OCI-LY7 (cell line): Measurements from ENCODE around the gene UFSP1. TPM values are rescaled to one million over a fixed set of nuclear protein-coding genes. Genes with fewer than 3 reads are reported as not detected.

ENCODE experiments used
- BruUV-seq: library from RNA; stranded (reverse); fragments of 400-500 nt; replicated peaks from 2 replicates; lab custom pipeline; 2021; lab: Mats Ljungman, UMichigan
- CTCF ChIA-PET: fragments of 300-600 bp; sonication (Branson Sonifier 250); formaldehyde crosslinking; loops from one replicate; lab custom pipeline; 2022; ENCODE audit warnings: antibody characterized with exemption; ENCODE audit not compliant: unreplicated experiment; lab: Charles Lee
- POLR2A ChIA-PET: fragments of 300-600 bp; sonication (Branson Sonifier 250); formaldehyde crosslinking; loops from one replicate; lab custom pipeline; 2022; ENCODE audit warnings: antibody characterized with exemption; lab: Charles Lee
- DNase-seq: peaks from one replicate; pipeline ENCODE4 v3.0.0-alpha.2; 2015; ENCODE audit warnings: low spot score
- H2AFZ ChIP-seq: fragments of 200-600 bp; sonication (generic), shearing (Covaris generic); 2 replicates; pipeline ENCODE4 v1.6.1; 2014; ENCODE audit warnings: mild to moderate bottlenecking, antibody characterized with exemption, low read length, moderate library complexity
- H3K27ac ChIP-seq: fragments of 200-600 bp; sonication (generic); 2 replicates; pipeline ENCODE4 v1.5.1; 2014; ENCODE audit warnings: mixed run types, low read depth, mild to moderate bottlenecking, moderate library complexity, low read length, inconsistent platforms; ENCODE audit not compliant: poor library complexity, severe bottlenecking
- H3K36me3 ChIP-seq: fragments of 200-600 bp; sonication (generic); 2 replicates; pipeline ENCODE4 v1.6.1; 2014; ENCODE audit warnings: mild to moderate bottlenecking, antibody characterized with exemption, low read length, moderate library complexity, mixed read lengths; ENCODE audit not compliant: insufficient read depth
- H3K4me1 ChIP-seq: fragments of 200-600 bp; sonication (generic); 2 replicates; pipeline ENCODE4 v1.5.1; 2014; ENCODE audit warnings: mild to moderate bottlenecking, low read length; ENCODE audit not compliant: insufficient read depth, poor library complexity, severe bottlenecking
- H3K4me2 ChIP-seq: fragments of 200-600 bp; sonication (generic); 2 replicates; pipeline ENCODE4 v1.6.1; 2014; ENCODE audit warnings: mild to moderate bottlenecking, low read length
- H3K4me3 ChIP-seq: fragments of 200-600 bp; sonication (generic); 2 replicates; pipeline ENCODE4 v1.5.1; 2014; ENCODE audit warnings: mild to moderate bottlenecking, low read depth, low read length; ENCODE audit not compliant: poor library complexity, severe bottlenecking
- H3K79me2 ChIP-seq: fragments of 200-600 bp; sonication (generic); 2 replicates; pipeline ENCODE4 v1.6.1; 2016; ENCODE audit warnings: low read depth, mild to moderate bottlenecking, low read length, moderate library complexity, mixed read lengths; ENCODE audit not compliant: insufficient read depth
- H3K9me2 ChIP-seq: fragments of 200-600 bp; sonication (generic); 2 replicates; pipeline ENCODE4 v1.6.1; 2016; ENCODE audit warnings: mild to moderate bottlenecking, low read length, mixed read lengths; ENCODE audit not compliant: insufficient read depth
- H3K9me3 ChIP-seq: fragments of 200-600 bp; sonication (generic); 2 replicates; pipeline ENCODE4 v1.6.1; 2014; ENCODE audit warnings: mild to moderate bottlenecking, mixed run types, low read length, mixed read lengths
- H4K20me1 ChIP-seq: fragments of 200-600 bp; sonication (generic); 2 replicates; pipeline ENCODE4 v1.6.1; 2014; ENCODE audit warnings: mild to moderate bottlenecking, antibody characterized with exemption, low read length, moderate library complexity, mixed read lengths; ENCODE audit not compliant: insufficient read depth
- EZH2phosphoT487 ChIP-seq: fragments of 200-600 bp; sonication (generic); IDR thresholded peaks from 2 replicates; pipeline ENCODE4 v1.6.1; 2018; ENCODE audit warnings: low read depth, borderline replicate concordance, mild to moderate bottlenecking, mixed run types, antibody characterized with exemption, low read length, moderate library complexity, mixed read lengths
- intact Hi-C: fragments of 100-400 bp; cut with micrococcal nuclease; formaldehyde crosslinking; loops from one replicate; pipeline ENCODE4 v1.10.0; 2022; ENCODE audit not compliant: unreplicated experiment
- total RNA-seq, 2 experiments: library from RNA; depleted of rRNA in 1 of 2; stranded (reverse); fragments of >200 nt in 1 of 2; shearing (Covaris generic) in 1 of 2; gene quantifications; 2 replicates each; pipeline ENCODE4 v1.2.3, GENCODE V29; 2014 to 2022
- TF ChIP-seq, protein P1 (sequence below): fragments of 200-600 bp; sonication (generic); conservative IDR thresholded peaks from 2 replicates; pipeline ENCODE4 v1.5.1; 2014; ENCODE audit warnings: mild to moderate bottlenecking, antibody characterized with exemption, low read length, moderate library complexity, mixed read lengths

UFSP1 gene
- total RNA-seq, 2 experiments from 2014 or later = 2.8 to 3.3 TPM

DNA sequence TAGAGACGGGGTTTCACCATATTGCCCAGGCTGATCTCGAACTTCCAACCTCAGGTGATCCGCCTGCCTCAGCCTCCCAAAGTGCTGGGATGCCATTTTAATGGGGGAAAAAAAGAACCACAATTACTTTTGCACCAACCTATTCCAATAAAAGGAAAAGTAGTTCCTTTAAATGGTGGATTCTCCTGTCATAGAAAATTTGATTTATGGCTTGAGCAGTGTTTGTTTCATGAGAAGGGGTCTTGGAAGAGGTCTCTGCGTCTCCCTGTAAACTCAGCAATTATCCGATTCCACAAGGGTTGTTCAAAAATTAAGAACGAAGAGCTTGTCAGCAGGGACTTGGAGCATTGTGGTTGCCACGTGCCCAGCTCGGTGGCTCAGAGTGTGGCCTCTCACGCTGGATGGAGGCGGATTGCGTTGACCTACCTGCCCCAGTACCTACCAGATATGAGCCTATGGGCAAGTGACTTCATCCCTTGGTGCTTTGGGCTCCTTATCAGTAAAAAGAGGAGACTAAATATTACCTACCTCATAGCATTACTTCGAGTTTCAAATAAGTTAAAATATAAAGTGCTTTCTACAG is 25.2 kb downstream of the UFSP1 start:
- intact Hi-C loops = no loop called here
- POLR2A ChIA-PET = interaction anchor here (0.6 to 0.7 kb wide), 3 partner anchors 8 to 273 kb away, joined by 3 to 6 read pairs (median 4); no protein-coding TSS in a partner anchor
- Histone ChIP-seq H3K9me3 (no peaks in the 10 kb centered on the region), H3K4me1 (peaks cover 9% of the 10 kb centered on the region), H2AFZ (no peak overlapping the region), H3K4me3 (no peak overlapping the region), H3K27ac (no peak overlapping the region), H3K9me2 (no peaks in the 10 kb centered on the region), H3K4me2 (no peak overlapping the region), H3K36me3 (peaks cover 29% of the 10 kb centered on the region), H4K20me1 (no peaks in the 10 kb centered on the region), H3K79me2 (no peaks in the 10 kb centered on the region)
- CTCF ChIA-PET = no interaction called here
- TF ChIP-seq EZH2phosphoT487 = no peak
- TF ChIP-seq, protein P1, sequence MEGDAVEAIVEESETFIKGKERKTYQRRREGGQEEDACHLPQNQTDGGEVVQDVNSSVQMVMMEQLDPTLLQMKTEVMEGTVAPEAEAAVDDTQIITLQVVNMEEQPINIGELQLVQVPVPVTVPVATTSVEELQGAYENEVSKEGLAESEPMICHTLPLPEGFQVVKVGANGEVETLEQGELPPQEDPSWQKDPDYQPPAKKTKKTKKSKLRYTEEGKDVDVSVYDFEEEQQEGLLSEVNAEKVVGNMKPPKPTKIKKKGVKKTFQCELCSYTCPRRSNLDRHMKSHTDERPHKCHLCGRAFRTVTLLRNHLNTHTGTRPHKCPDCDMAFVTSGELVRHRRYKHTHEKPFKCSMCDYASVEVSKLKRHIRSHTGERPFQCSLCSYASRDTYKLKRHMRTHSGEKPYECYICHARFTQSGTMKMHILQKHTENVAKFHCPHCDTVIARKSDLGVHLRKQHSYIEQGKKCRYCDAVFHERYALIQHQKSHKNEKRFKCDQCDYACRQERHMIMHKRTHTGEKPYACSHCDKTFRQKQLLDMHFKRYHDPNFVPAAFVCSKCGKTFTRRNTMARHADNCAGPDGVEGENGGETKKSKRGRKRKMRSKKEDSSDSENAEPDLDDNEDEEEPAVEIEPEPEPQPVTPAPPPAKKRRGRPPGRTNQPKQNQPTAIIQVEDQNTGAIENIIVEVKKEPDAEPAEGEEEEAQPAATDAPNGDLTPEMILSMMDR = no peak
- no TSS peak for BruUV-seq
- DNase-seq = no peak

DNA sequence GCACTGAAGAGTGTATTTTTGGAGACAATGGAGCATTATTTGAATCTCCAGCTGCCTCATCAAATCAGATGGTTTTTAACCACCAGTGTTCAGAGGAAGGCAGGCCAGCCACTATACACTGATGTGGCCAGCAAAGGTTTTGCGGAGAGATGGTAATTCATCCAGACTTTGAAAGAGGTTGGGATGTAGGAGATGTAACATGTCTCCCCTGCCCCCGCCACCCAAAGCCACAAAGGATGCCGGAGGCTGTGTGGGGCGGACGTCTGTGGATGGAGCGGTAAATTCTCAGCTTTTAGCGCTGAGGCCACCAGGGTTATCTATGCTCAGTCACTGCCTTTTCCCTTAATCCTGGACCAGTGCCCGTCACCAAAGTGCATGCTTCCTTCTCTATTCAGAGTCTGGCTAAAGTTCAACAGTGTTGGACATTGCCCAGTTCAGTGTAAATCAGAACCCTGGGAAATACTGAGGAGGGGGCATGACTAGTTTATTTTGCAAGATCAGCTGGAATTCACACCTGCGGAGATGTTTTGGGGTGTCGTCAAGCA is 26.0 kb downstream of the UFSP1 start:
- intact Hi-C loops = no loop called here
- BruUV-seq = no TSS peak
- H3K36me3 ChIP-seq = peaks cover 29% of the 10 kb centered on the region
- H3K9me3 ChIP-seq = no peaks in the 10 kb centered on the region
- no peak overlapping the region for H3K4me2 ChIP-seq
- H3K9me2 ChIP-seq = no peaks in the 10 kb centered on the region
- TF ChIP-seq EZH2phosphoT487 = no peak
- TF ChIP-seq, protein P1 = no peak
- no peaks in the 10 kb centered on the region for H3K79me2 ChIP-seq
- no peak overlapping the region for H3K27ac ChIP-seq
- H4K20me1 ChIP-seq = no peaks in the 10 kb centered on the region
- ChIA-PET CTCF (no interaction called here), POLR2A (interaction anchor here (0.6 kb wide), 1 partner anchor 9 kb away, joined by 6 read pairs; no protein-coding TSS in a partner anchor)
- peaks cover 9% of the 10 kb centered on the region for H3K4me1 ChIP-seq
- no peak overlapping the region for H3K4me3 ChIP-seq
- no peak overlapping the region for H2AFZ ChIP-seq
- no peak for DNase-seq

DNA sequence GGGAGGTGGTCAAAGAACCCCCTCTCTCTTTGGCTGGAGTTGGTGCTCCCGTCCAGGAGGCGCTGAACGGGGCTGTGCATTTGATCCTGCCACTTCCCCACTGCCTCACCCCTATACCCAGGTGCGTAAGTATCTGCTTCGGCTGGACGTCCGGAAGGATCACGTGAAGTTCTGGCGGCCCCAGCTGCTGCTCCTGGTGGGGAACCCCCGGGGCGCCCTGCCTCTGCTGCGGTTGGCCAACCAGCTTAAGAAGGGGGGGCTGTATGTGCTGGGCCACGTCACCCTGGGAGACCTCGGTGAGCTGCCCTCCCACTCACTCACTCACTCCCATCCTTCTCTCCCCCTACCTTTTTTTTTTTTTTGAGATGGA is 27.9 kb downstream of the UFSP1 start:
- Histone ChIP-seq H3K36me3 (peaks cover 29% of the 10 kb centered on the region), H3K9me2 (no peaks in the 10 kb centered on the region), H4K20me1 (no peaks in the 10 kb centered on the region), H3K4me2 (no peak overlapping the region), H3K4me3 (no peak overlapping the region), H3K9me3 (no peaks in the 10 kb centered on the region), H3K79me2 (no peaks in the 10 kb centered on the region), H3K27ac (no peak overlapping the region), H2AFZ (no peak overlapping the region), H3K4me1 (peaks cover 1% of the 10 kb centered on the region)
- intact Hi-C loops = no loop called here
- no peak for DNase-seq
- POLR2A ChIA-PET = no interaction called here
- CTCF ChIA-PET = no interaction called here
- BruUV-seq = no TSS peak
- TF ChIP-seq, protein P1 = no peak
- TF ChIP-seq EZH2phosphoT487 = no peak
